Neural progenitor cell (in vitro differentiated cells): Measurements from ENCODE around the gene RUSC2. TPM values are rescaled to one million over a fixed set of nuclear protein-coding genes. Genes with fewer than 3 reads are reported as not detected.

ENCODE experiments used
- DNase-seq: peaks from one replicate; pipeline ENCODE4 v3.0.0-alpha.2; 2016; ENCODE audit warnings: low spot score
- H2AFZ ChIP-seq: fragments of 200-600 bp; sonication (generic); replicated peaks from 2 replicates; pipeline ENCODE4 v1.6.1; 2016; ENCODE audit warnings: antibody characterized with exemption
- H3F3A ChIP-seq: fragments of 200-600 bp; sonication (generic); 2 replicates; pipeline ENCODE4 v1.6.1; 2016; ENCODE audit warnings: antibody characterized with exemption, low read depth
- H3K27ac ChIP-seq: fragments of 200-600 bp; sonication (generic); 2 replicates; pipeline ENCODE4 v1.5.1; 2016; ENCODE audit warnings: mild to moderate bottlenecking
- H3K27me3 ChIP-seq: fragments of 200-600 bp; sonication (generic); 2 replicates; pipeline ENCODE4 v1.6.1; 2016; ENCODE audit warnings: mild to moderate bottlenecking, moderate library complexity
- H3K36me3 ChIP-seq: fragments of 200-600 bp; sonication (generic); 2 replicates; pipeline ENCODE4 v1.5.1; 2016
- H3K4me1 ChIP-seq: fragments of 200-600 bp; sonication (generic); 2 replicates; pipeline ENCODE4 v1.6.1; 2016; ENCODE audit warnings: mixed run types
- H3K4me2 ChIP-seq: fragments of 200-600 bp; sonication (generic); 2 replicates; pipeline ENCODE4 v1.6.1; 2016
- H3K4me3 ChIP-seq: fragments of 200-600 bp; sonication (generic); 2 replicates; pipeline ENCODE4 v1.5.1; 2016
- H3K79me2 ChIP-seq: fragments of 200-600 bp; sonication (generic); 2 replicates; pipeline ENCODE4 v1.6.1; 2016; ENCODE audit warnings: low read depth
- H3K9ac ChIP-seq: fragments of 200-600 bp; sonication (generic); 2 replicates; pipeline ENCODE4 v1.6.1; 2016
- H3K9me3 ChIP-seq: fragments of 200-600 bp; sonication (generic); 2 replicates; pipeline ENCODE4 v1.5.1; 2016; ENCODE audit warnings: low read depth
- H4K20me1 ChIP-seq: fragments of 200-600 bp; sonication (generic); 2 replicates; pipeline ENCODE4 v1.6.1; 2016; ENCODE audit warnings: low read depth
- H3K27ac Mint-ChIP-seq: 3 replicates; pipeline ENCODE4 v1.8.0; 2021; ENCODE audit warnings: mixed read lengths
- H3K27me3 Mint-ChIP-seq: 2 replicates; pipeline ENCODE4 v1.8.0; 2022; ENCODE audit warnings: low read depth, mild to moderate bottlenecking, inconsistent platforms, moderate library complexity, mixed read lengths; ENCODE audit not compliant: insufficient read depth
- H3K36me3 Mint-ChIP-seq: 3 replicates; pipeline ENCODE4 v1.8.0; 2021; ENCODE audit warnings: mixed read lengths
- H3K4me1 Mint-ChIP-seq: 3 replicates; pipeline ENCODE4 v1.8.0; 2021; ENCODE audit warnings: mixed read lengths
- H3K4me3 Mint-ChIP-seq: 3 replicates; pipeline ENCODE4 v1.8.0; 2021; ENCODE audit warnings: mild to moderate bottlenecking, moderate library complexity, mixed read lengths
- H3K9me3 Mint-ChIP-seq: 3 replicates; pipeline ENCODE4 v1.8.0; 2020; ENCODE audit warnings: mixed read lengths
- CTCF ChIP-seq: fragments of 200-600 bp; sonication (generic); IDR thresholded peaks from 2 replicates; pipeline ENCODE4 v1.5.1; 2017; ENCODE audit warnings: antibody characterized with exemption, mild to moderate bottlenecking
- EZH2 ChIP-seq: fragments of 200-600 bp; sonication (generic); IDR thresholded peaks from 2 replicates; pipeline ENCODE4 v1.6.1; 2017; ENCODE audit warnings: antibody characterized with exemption, mild to moderate bottlenecking, moderate library complexity
- EZH2phosphoT487 ChIP-seq: fragments of 200-600 bp; sonication (generic); IDR thresholded peaks from 2 replicates; pipeline ENCODE4 v1.6.1; 2017; ENCODE audit warnings: antibody characterized with exemption
- total RNA-seq: library from RNA; depleted of rRNA; stranded (reverse); fragments of >200 nt; gene quantifications from 2 replicates; pipeline ENCODE4 v1.2.3, GENCODE V29; 2015; ENCODE audit warnings: low replicate concordance

The RUSC2 gene
- total RNA-seq, 1 donor from 2014 or later, result 3.5 TPM

GRCh38 chr9:35520364-35520710 is 30.4 kb downstream of the RUSC2 start:
- H3K4me1 Mint-ChIP-seq, result peaks cover 49% of the 10 kb centered on the region
- no peak overlapping the region for H2AFZ ChIP-seq
- H3K4me2 ChIP-seq, result no peak overlapping the region
- H4K20me1 ChIP-seq, result peaks cover 3% of the 10 kb centered on the region
- no peak for TF ChIP-seq EZH2
- no peak for TF ChIP-seq CTCF
- no peak for TF ChIP-seq EZH2phosphoT487
- H3K36me3 Mint-ChIP-seq, result no peaks in the 10 kb centered on the region
- H3K27me3 ChIP-seq, result no peaks in the 10 kb centered on the region
- H3K4me3 ChIP-seq, result no peak overlapping the region
- H3K79me2 ChIP-seq, result no peaks in the 10 kb centered on the region
- DNase-seq, result no peak
- peaks cover 20% of the 10 kb centered on the region for H3F3A ChIP-seq
- H3K27ac Mint-ChIP-seq, result no peak overlapping the region
- H3K27me3 Mint-ChIP-seq, result no peaks in the 10 kb centered on the region
- no peaks in the 10 kb centered on the region for H3K9me3 Mint-ChIP-seq
- no peaks in the 10 kb centered on the region for H3K9me3 ChIP-seq
- peaks cover 35% of the 10 kb centered on the region for H3K4me1 ChIP-seq
- no peak overlapping the region for H3K4me3 Mint-ChIP-seq
- no peak overlapping the region for H3K27ac ChIP-seq
- no peaks in the 10 kb centered on the region for H3K36me3 ChIP-seq
- no peak overlapping the region for H3K9ac ChIP-seq

GRCh38 chr9:35521708-35522107 is 31.8 kb downstream of the RUSC2 start:
- Mint-ChIP-seq H3K27me3 (no peaks in the 10 kb centered on the region), H3K4me1 (peaks cover 42% of the 10 kb centered on the region), H3K4me3 (no peak overlapping the region), H3K9me3 (no peaks in the 10 kb centered on the region), H3K27ac (no peak overlapping the region), H3K36me3 (no peaks in the 10 kb centered on the region)
- H3K4me2 ChIP-seq, result no peak overlapping the region
- no peak overlapping the region for H3K9ac ChIP-seq
- H3K4me3 ChIP-seq, result no peak overlapping the region
- H2AFZ ChIP-seq, result no peak overlapping the region
- H4K20me1 ChIP-seq, result peaks cover 3% of the 10 kb centered on the region
- H3K4me1 ChIP-seq, result peaks cover 28% of the 10 kb centered on the region
- TF ChIP-seq CTCF (no peak), EZH2 (no peak), EZH2phosphoT487 (no peak)
- H3K36me3 ChIP-seq, result no peaks in the 10 kb centered on the region
- DNase-seq, result no peak
- H3K27ac ChIP-seq, result no peak overlapping the region
- peaks cover 20% of the 10 kb centered on the region for H3F3A ChIP-seq
- H3K9me3 ChIP-seq, result no peaks in the 10 kb centered on the region
- no peaks in the 10 kb centered on the region for H3K79me2 ChIP-seq
- H3K27me3 ChIP-seq, result no peaks in the 10 kb centered on the region

GRCh38 chr9:35522187-35522586 is 32.3 kb downstream of the RUSC2 start:
- Histone ChIP-seq H3K27me3 (no peaks in the 10 kb centered on the region), H3K4me1 (peaks cover 23% of the 10 kb centered on the region), H3K27ac (no peak overlapping the region)

More at GRCh38 chr9:35522187-35522586, 32.3 kb downstream of the RUSC2 start:
- Histone ChIP-seq H3K79me2 (no peaks in the 10 kb centered on the region), H2AFZ (no peak overlapping the region), H3K4me2 (no peak overlapping the region), H3K4me3 (no peak overlapping the region), H4K20me1 (peaks cover 3% of the 10 kb centered on the region), H3K36me3 (no peaks in the 10 kb centered on the region), H3K9ac (no peak overlapping the region), H3K9me3 (no peaks in the 10 kb centered on the region), H3F3A (peaks cover 16% of the 10 kb centered on the region)
- Mint-ChIP-seq H3K36me3 (no peaks in the 10 kb centered on the region), H3K4me1 (peaks cover 39% of the 10 kb centered on the region), H3K4me3 (no peak overlapping the region), H3K27me3 (no peaks in the 10 kb centered on the region), H3K9me3 (no peaks in the 10 kb centered on the region), H3K27ac (no peak overlapping the region)
- no peak for DNase-seq
- TF ChIP-seq CTCF (peak; percentile 23), EZH2phosphoT487 (no peak), EZH2 (no peak)
